GM21529 (cell line): ENCODE results near the gene HPSE.
"Not testable (repeated sequence)": the region's sequence is repeated elsewhere in the genome, so short reads cannot be mapped to it uniquely, and the experiment has no call there.

Experiments used
- ATAC-seq: cut with Tn5 transposase; IDR thresholded peaks from one replicate; pipeline ENCODE4 v1.9.1; 2021; ENCODE audit not compliant: unreplicated experiment

The HPSE gene

DNA sequence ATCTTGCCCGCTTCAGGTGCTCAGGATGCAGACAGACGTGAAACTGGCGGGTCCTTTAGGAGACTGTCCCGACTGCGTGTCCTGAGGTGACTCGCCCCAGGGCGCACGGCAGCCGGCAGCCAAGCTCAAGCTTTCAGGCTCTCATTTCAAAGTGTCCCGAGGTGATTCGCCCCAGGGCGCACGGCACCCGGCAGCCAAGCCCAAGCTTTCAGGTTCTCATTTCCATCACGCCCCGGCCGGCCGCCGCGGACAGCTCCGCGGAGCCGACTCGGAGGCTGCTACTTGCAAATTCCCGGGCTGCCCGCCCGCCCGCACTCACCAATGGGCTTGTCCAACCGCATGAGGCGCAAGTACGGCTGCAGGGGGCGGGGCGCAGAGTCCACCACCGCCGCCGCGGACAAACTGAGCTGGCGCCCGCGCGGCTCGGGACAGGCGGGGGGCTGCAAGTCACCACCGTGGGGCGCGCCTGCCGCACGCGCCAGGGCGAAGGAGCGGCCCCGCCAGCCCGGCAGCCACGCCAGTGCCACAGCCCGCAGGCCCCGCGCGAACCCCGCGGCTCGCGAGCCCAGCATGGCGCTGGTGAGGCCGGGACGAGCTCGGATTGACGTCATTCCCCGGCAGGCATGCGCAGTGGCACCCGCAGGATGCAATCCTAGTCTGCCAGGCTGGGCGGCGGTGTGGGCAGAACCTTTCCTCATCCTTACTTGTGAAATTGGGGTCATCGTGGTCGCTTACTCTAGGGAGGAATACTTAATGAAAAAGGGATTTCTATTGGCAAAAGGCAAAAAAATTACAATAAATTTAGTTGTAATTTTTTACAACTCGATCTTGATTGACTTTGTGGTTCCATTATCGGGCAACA lies 50.2 kb downstream of the HPSE start, which contains the start of gene COQ2:
TSS of gene COQ2 (minus strand) at position 606 of the 862 bp plus-strand sequence. CDS start at position 572, 34 bp downstream.
- ATAC-seq = peak; percentile 88

DNA sequence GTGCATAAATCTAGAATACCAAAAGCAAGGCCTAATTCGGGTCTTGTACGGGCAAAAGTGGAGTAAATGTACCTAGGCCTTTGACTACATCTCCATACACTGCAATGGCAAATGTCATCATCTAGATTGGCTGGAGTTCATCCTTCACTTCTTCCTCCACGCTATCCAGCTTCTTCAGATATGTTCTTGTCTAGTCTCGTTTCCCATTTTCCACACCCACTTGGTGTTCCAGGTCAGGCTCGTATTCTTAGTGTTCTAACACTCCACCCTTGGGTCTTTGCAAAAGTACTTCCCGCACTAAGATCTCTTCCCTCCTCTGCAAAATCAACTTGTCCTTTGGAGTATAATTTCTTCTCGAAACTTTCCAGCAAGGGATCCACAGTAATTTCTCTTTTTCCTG lies 51.5 kb downstream of the HPSE start:
- ATAC-seq = no peak

DNA sequence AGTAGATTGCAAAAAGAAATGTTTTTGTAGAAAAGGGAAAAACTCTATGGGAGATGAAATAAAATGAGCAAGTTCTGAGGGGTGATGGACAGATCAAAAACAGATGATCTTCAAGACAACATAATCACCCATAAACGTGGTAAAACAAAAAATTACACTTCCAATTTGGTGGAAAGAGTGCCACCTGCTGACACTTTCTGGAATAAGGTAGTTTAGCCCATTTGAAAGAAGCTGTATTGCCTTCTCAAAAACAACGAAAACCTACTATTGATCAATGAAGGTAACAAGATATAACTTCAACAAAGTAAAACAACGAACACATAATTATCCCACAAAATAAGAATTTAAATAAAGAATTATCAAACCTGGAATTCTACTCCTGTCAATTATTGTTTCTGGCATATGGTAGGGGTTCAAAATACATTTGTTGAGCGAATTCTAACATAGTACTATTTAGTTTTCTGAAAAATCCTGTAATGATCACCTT lies 52.6 kb downstream of the HPSE start:
- no peak for ATAC-seq

DNA sequence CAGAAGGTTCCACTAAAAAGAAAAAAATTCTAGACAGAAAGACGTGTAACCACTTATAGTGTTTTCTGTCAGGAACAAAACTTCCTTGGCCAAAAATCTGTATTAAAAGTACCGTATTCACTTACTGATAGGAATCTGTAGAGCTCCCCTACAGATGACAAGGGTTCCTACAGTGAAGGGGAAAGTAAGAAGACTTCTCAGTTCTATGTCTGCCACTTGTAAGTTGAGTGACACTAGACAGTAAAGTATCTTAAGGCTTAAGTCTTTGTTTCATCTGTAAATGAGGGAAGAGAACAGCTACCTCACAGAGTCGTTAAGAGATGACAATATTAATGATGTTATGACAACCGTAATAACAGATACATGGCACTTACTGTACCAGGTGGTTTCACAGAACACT lies 53.3 kb downstream of the HPSE start:
- no peak for ATAC-seq

DNA sequence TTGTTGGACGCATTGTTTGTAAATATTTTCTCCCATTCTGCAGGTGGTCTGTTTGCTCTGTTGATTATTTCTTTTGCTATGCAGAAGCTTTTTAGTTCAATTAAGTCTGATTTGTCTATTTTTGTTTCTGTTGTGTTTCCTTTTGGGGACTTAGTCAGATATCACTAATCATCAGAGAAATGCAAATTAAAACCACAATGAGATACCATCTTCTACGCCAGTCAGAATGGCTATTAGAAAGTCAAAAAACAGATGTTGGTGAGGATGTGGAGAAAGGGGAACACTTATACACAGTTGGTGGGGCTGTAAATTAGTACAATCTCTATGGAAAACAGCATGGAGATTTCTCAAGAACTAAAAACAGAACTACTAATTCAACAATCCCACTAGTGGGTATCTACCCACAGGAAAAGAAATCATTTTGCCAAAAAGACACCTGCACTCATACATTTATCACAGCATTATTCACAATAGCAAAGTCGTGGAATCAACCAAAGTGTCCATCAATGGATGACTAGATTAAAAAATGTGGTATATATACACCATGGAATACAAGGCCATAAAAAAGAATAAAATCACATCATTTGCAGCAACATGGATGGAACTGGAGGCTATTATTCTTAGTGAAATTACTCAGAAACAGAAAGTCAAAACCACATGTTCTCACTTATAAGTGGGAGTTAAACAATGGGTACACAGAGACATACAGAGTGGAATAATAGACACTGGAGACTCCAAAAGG lies 58.2 kb downstream of the HPSE start:
- ATAC-seq = peak; percentile 72

DNA sequence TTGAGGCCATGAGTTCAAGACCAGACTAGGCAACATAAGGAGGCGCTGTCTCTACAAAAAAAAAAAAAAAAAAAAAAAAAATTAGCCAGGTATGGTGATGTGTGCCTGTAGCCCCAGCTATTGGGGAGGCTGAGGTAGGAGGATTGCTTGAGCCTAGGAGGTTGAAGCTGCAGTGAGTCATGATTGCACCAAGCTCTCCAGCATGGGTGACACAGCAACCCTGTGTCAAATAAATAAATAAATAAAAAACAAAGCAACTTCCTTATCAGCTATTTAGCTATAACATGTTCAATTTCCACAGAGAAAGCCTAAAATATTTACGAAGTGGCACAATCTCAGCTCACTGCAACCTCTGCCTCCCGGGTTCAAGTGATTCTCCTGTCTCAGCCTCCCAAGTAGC lies 60.7 kb downstream of the HPSE start:
- ATAC-seq = not testable (repeated sequence)

DNA sequence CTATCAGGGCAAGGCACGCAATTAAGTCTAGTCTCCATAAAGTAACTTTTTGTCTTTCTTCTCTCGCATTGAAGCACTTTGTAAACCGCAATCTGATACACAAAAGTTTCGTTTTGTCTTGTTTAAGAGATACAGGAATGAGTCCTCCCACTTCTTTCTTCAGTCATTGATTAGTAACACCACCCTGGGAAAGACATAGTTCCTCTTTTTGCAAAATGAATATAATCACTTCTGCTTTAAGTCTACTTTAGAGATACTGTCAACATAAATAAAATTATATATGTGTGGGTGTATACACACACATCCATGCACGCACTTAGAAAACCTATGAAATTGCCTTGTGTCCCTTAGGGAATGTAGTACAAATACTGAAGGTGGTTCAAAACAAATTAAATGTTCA lies 61.7 kb downstream of the HPSE start:
- ATAC-seq = peak; percentile 85

DNA sequence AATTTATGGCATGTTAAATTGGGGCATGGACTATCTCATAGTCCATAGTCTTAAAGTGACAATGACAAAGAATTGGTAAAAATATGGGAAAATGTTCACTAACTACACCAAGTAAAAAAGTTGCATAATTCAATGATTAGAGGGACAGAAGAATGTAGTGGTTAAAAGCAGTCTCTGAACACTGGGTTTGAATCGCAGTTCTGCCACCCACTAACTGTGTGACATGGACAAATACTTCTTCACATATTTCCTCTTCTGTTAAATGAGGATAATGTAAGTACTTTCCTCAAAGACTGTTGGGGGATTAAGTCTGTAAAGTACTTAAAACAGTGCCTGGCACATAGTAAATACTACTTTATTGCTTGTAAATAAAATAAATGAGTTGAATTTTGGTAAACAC lies 65.4 kb downstream of the HPSE start:
- ATAC-seq = no peak

DNA sequence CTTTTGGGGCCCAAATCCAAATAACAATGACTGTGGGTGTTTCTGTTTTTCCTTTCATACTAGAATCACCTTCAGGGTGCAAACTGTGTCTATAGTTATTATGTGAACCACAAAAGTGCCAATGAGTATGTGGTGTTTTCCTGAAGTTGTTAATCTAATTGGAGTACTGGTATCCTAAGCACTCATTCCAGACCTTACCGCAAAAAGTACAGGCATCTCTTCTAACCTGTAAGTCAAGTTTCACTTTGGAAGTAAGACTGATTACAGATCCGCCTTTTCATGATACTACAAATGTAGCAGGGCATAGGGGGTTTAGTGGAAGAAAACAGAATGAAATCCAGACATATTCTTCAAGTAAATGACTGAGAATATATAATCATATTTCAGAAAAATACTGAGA lies 66.2 kb downstream of the HPSE start:
- ATAC-seq = no peak

DNA sequence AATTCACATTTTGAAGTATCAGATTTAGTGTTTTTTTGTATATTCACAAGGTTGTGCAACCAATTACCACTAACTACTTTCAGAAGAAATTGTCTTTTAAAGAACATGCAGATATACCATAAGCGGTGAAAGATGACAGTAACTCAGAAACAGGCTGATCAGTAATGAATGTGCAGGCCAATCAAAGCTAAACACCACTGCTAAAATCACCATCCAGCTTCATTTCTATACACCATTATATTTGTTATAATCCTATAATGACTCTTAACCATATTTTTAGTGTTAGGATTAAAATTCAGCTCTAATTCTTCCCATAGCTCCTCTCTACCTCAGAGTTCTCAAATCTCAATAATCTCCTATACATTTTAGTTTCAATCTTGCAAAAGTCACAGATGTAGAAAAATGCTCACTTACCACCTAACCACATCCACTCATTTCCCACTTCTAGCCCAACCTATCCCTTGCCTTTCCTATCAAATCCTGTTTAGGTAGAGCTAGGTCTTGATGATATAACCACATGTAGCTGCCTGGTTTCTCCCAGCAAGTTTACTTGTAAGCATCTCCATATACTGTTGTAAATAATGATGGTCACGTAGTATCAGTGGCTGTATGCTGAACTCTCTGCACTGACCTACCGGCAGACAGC lies 66.7 kb downstream of the HPSE start:
- ATAC-seq = no peak

DNA sequence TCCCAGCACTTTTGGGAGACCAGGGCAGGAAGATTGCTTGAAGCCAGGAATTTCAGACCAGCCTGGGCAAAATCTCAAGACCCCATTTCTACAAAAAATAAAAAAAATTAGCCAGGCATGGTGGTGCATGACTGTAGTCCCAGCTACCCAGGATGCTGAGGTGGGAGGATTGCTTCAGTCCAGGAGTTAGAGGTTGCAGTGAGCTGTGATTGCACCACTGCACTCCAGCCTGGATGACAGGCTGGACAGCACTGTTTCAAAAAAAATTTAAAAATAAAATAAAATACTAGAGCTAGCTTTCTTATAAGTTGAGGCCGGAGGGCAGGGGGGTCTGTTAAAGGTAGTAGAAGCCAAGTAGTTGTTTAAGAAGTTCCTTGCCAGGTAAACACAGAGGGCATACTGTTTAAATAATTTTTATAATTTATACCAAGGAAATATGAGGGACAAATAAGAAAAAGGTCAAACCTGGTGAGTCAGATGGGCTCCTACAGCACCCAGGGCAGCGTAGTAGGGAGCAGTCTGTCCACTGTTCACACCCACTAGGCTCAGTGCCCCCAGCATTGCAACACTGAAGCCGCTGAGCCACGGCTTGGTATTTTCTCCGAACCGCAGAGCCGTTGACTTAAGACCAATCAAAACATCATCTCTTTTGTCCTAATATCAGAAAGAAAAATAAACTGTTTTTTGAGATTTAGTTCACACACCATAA lies 67.4 kb downstream of the HPSE start:
- ATAC-seq = no peak

DNA sequence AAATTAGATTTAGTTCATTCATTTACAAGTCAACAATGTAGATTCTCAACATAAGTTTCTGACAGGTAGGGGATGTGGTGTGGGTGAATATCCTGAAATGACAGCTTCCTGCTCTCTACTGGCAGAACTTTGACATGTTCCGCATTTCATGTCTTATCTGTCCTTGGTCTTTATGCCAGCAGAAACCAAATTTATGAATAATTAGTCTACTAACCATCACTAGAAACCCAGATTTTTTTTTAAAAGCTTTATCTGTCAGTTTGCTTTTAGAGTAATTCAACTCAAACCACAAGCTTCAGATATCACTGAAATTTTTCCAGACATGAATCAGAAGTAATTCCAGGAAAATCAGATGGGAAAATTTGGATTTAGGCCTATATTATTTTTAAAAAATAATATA lies 68.0 kb downstream of the HPSE start:
- ATAC-seq = peak; percentile 64

DNA sequence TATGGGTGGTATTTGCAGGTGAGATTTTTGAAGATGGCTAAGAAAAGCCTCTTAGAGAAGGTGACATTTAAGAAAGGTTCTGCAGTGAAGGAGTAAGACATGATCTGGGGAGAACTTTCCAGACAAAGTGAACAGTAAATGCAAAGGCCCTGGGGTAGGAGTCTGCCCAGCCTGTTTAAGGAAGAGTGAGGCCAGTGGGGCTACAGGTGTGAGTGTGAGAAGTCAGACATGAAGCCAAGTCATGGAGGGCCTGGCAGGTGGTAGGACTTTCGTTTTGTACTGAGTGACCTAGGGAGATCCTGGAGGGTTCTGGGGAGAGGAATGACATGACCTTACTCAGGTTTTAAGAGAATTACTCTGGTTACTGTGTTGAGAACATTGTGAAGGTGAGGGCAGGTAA lies 71.5 kb downstream of the HPSE start:
- no peak for ATAC-seq

DNA sequence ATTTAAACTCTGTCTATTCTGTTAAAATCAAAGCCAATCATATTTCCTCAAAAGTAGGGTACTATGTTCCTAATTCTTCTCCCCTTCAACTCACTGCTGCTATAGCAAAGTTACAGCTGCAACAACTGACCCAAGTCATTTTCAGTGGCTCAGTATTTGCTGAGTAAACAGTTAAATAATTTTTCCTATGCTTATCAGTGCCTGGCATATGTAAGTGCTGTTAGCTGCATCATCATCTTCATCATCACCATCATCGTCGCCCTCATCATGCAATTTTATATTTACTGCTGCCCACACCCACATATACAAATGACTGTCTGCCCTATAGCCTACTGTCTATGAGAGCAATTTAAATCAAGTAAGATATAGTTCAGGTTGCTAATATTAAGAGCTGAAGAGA lies 72.0 kb downstream of the HPSE start:
- no peak for ATAC-seq

DNA sequence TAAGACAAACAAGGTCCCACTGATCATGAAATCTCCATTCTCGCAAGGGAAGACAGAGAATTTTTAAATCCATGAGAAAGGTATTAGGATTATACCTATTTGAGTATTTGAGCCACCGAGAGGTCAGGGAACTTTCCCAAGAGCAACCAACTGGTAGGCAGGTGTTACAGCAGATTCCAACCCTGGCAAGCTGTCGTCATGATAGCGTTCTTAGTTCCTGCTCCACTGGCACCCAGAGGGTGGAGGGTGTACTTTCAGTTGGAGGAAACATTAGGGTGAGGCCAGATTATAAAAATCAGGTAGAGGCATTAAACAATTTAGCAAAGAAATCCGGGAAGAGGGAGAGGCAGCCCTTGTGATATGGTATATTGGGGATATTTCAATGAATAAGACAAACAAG lies 73.3 kb downstream of the HPSE start:
- no peak for ATAC-seq

DNA sequence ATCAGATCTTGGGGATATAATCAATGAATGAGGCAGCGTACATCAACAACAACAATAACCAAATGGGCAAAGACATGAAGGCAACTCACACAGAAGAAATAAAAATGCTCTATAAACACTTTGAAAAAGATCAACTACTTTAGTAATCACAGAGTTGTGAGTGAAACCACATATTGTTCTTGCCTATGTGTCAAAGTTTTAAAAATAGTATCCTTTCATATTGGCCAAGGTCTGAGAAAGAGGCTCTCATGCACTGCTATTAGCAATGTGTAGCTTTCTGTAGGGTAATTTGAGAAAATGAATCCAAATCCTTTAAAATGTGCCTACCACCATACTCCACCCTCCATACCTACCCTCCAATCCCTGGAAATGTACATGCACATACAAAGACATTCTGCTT lies 75.1 kb downstream of the HPSE start:
- peak; percentile 48 for ATAC-seq

DNA sequence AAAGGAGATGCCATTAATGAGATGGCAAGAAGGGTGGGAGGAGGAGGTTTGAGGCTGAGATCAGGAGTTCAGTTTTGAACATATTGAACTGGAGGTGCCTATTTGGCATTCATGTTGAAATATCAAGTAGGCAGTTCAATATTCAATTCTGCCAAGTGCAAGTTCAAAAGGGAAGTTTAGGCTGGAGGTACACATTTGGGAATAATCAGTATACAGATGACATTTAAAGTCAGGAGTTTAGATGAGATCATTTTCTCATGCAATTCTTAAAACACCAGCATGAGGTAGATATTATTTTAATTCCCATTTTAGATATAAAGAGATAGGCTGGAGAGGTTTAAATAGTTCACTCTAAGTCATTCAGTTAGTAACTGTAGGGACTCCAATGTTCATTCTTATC lies 76.2 kb downstream of the HPSE start:
- ATAC-seq = no peak

DNA sequence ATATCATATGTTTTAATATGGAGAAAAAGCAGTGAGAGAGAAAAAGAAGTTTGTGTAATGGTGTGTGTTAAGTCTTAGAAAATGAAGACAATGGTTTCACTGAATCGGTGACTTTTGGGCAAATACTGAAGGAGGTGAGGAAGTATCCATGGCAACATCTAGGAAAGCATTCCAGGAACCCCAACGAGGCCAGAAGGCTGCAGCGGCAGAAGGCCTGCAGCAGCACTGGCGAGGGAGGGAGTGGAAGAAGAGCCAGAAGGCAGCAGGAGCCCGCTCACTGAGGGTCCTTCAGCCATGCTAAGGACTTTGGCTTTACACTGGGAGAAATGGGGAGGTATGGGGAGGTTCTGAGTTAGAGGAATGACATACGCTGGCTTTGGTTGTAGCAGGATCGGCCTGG lies 76.8 kb downstream of the HPSE start:
- ATAC-seq = no peak

DNA sequence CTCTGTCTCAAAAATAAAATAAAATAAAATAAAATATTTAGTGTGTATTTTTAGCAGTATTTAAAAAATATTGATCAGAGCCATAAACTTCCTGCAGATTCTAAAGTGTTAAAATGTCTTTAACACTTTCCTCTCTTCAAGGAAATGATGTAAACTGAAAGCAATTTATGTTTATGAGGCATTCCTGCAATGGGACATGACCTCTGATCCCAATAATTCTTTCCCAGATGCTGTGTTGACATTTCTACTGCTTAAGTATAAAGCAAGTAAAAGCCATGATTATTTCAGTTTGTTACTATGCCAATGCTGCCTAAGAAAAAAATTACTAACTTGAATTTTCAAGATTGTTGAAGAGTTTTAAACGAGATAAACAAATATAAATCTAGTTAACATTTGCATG lies 79.1 kb downstream of the HPSE start:
- no peak for ATAC-seq

DNA sequence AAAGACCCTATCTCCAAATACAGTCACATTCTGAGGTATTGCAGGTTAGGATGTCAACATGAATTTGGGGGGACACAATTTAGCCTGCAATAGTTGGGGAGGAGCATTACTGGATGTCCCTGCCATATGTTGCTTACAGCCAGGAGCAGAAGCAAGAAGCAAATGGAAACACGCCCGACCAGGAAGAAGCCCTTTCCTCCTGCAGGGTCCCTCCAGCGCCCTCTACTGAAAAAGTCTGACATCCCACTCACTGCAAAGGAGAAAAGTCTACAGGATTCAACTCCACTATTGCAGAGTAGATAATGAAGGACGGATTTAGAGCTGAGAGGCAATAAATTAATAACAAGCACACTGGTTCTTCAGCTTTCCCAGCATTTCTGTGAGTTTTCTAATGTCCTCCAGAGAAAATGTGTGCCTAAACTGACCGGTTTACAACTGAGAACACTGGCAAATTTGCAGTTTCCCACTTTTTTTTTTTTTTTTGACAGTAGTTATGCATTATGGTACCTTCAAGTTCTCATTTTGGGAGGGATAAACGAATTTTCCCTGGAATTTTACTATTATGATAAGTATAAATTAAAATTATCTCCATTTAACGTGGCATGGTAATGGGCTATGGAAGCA lies 81.8 kb downstream of the HPSE start:
- peak; percentile 67 for ATAC-seq

DNA sequence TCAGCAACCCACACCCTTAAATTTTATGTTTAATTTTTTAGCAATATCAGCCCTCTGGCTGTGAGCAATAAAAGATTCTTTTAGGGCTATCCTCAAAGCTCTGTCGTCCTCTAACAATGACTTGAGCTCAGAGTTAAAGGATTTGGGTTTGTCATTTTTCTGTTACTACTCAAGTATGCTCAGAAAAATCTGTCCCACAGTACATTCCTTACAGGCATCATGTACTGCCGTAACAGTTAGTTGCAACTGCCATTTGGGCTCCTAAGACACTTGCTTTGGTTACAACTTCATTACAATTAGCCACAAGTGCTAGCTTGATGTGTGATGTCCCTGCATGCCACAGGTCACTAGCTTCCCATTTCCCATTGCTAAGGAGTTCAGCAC lies 83.2 kb downstream of the HPSE start:
- ATAC-seq = no peak
